ENCODE measurements around the gene FOXO3. TPM values are rescaled to one million over a fixed set of nuclear protein-coding genes. Genes with fewer than 3 reads are reported as not detected.
A peak's percentile ranks its signal among the peaks of the same experiment; 100 is the strongest.

Gene FOXO3
- total RNA-seq, 3 donors from 2014 or later (not counting 1 experiment from before 2014, with no cell fraction given) = 43.1 to 70.4 (median 51.3) TPM

DNA sequence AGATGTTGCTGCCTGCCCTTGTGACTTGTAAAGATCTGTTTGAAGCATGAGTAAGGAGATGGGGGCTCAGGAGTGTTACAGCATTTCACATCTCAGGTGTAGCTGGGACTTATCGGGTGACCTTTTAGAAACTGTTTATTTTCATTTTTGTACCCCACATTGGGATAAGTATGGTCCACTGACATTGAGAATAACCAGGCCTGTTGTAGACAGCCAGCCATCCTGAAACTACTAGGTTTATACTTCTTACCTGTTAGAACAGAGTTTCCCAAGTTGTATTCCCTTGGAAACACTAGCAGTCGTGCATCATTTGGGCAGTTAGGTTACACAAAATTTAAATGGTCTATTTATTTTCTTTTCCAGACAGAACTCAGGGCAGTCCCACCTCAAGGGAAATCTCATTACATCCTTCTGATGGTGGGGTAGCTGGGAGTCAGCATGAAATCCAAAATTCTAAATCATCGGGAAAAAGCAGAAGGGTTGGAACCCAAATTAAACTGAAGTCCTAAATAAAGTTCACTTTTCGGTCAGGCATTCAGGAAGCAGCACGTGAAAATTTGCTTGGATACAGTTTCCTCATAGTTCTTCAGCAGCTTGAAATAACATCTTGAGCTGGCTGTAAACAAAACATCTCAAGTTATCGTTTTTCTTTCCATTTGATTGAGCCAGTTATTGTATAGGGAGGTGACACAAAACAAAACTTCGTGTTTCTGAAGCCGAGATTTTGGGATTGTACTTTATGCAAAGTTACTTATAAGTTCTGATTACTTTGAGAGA, 30.5 kb downstream of the FOXO3 start:
- no peak for TF ChIP-seq CTCF (IDR thresholded peaks at IDR 0.05)
- intact Hi-C loops (cut with micrococcal nuclease) = loop anchor here (5.0 kb wide), 1 partner anchor 46 kb away; no protein-coding TSS in a partner anchor
- Histone ChIP-seq H3K9me3 (ENCODE audit: control insufficient read depth, insufficient read depth, low read length) (no peaks in the 10 kb centered on the region), H3K4me1 (ENCODE audit: control insufficient read depth, insufficient read depth, low read length) (peaks cover 33% of the 10 kb centered on the region), H3K36me3 (ENCODE audit: control insufficient read depth, insufficient read depth, low read length) (no peaks in the 10 kb centered on the region), H3K27me3 (ENCODE audit: control insufficient read depth, insufficient read depth, low read length) (no peaks in the 10 kb centered on the region), H3K27ac (ENCODE audit: low read length) (no peak overlapping the region), H3K4me3 (ENCODE audit: low read length) (no peak overlapping the region)
- no peaks in the 10 kb centered on the region for H3K9me3 Mint-ChIP-seq
- DNase-seq (no peak), ATAC-seq (no peak)
- H3K27ac Mint-ChIP-seq = peak overlapping the region; percentile 21 to 69
- no peak overlapping the region for H3K4me3 Mint-ChIP-seq
- H3K36me3 Mint-ChIP-seq = no peaks in the 10 kb centered on the region
- H3K4me1 Mint-ChIP-seq = peaks cover 83 to 93% of the 10 kb centered on the region in 2 donors
- WGBS (ENCODE audit: insufficient coverage) = 85% methylated on average over 6 of the region's 8 CpGs
- no peaks in the 10 kb centered on the region for H3K27me3 Mint-ChIP-seq (ENCODE audit: low read depth in 2 of 2)

DNA sequence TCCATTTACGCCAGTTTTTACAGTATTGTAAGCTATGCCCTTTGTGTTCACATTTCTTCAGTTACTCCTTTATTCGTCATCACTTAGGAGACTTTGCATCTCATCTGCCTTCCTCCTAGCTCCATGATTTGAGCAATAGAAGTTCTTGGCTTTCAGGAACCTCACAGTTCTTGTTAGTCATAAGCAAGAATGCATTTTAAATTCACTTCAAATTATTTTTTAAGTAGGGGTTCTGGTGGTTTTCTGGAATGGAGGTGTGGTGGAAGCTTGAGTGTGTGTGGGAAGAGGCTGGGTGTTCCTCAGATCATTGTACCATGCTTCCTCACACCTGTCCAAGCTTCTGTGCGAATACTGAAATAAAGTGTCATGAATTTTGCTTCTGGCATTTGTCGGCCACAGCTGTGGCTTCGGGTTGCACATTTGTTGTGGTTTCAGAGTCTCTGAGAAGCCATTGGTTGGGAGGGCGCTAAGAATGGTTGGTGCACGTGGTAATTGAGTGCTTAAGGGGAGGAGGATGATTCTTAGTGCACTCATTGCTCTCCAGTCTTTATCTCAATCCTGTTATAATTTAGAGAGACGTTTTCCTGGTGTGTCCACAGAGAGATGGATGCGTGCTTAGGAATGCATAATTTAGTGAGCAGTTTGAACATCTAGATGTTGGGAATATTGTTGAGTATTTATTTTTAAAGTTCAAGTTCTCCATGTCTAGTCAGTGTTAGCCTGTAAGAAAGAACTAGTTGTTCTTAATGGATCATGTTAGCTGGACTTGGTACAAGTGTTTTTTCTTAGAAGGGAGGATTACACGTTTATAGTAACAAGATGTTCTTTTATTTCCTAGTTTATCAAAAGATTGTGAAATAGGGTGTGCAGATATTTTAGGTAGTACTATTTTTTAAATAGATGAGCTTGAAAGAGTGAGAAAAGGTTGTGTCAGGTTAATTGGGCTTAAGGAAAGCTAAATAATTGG, 31.9 kb downstream of the FOXO3 start:
- intact Hi-C loops (cut with micrococcal nuclease) = loop anchor here (2.0 to 5.0 kb wide), 2 partner anchors 24 to 45 kb away; no protein-coding TSS in a partner anchor
- no peaks in the 10 kb centered on the region for H3K36me3 ChIP-seq (ENCODE audit: control insufficient read depth, insufficient read depth, low read length)
- H3K9me3 ChIP-seq (ENCODE audit: control insufficient read depth, insufficient read depth, low read length) = no peaks in the 10 kb centered on the region
- no peaks in the 10 kb centered on the region for H3K27me3 Mint-ChIP-seq (ENCODE audit: low read depth in 2 of 2)
- peak; percentile 85 to 97 (median 91) for ATAC-seq
- H3K36me3 Mint-ChIP-seq = no peaks in the 10 kb centered on the region
- peaks cover 81 to 93% of the 10 kb centered on the region in 2 donors for H3K4me1 Mint-ChIP-seq
- H3K27ac Mint-ChIP-seq = peak overlapping the region; percentile 69 to 73
- no peaks in the 10 kb centered on the region for H3K9me3 Mint-ChIP-seq
- peak; percentile 66 to 78 for DNase-seq
- peaks cover 33% of the 10 kb centered on the region for H3K4me1 ChIP-seq (ENCODE audit: control insufficient read depth, insufficient read depth, low read length)
- TF ChIP-seq CTCF (IDR thresholded peaks at IDR 0.05) = no peak
- H3K27me3 ChIP-seq (ENCODE audit: control insufficient read depth, insufficient read depth, low read length) = no peaks in the 10 kb centered on the region
- H3K4me3 ChIP-seq (ENCODE audit: low read length) = no peak overlapping the region
- 22% methylated on average over 10 of the region's 10 CpGs for WGBS (ENCODE audit: insufficient coverage)
- peak overlapping the region; percentile 71 for H3K4me3 Mint-ChIP-seq
- H3K27ac ChIP-seq (ENCODE audit: low read length) = peak overlapping the region; percentile 34

- intact Hi-C loops (cut with micrococcal nuclease) = loop anchor here (5.0 kb wide), 1 partner anchor 43 kb away; no protein-coding TSS in a partner anchor
- no peak overlapping the region for H3K27ac Mint-ChIP-seq
- H3K27me3 Mint-ChIP-seq (ENCODE audit: low read depth in 2 of 2) = no peaks in the 10 kb centered on the region
- no peaks in the 10 kb centered on the region for H3K9me3 Mint-ChIP-seq
- H3K36me3 Mint-ChIP-seq = no peaks in the 10 kb centered on the region
- peaks cover 78 to 89% of the 10 kb centered on the region in 2 donors for H3K4me1 Mint-ChIP-seq
- H3K9me3 ChIP-seq (ENCODE audit: control insufficient read depth, insufficient read depth, low read length) = no peaks in the 10 kb centered on the region
- H3K27ac ChIP-seq (ENCODE audit: low read length) = no peak overlapping the region
- H3K4me1 ChIP-seq (ENCODE audit: control insufficient read depth, insufficient read depth, low read length) = peaks cover 25% of the 10 kb centered on the region
- DNase-seq = no peak
- WGBS (ENCODE audit: insufficient coverage) = 50% methylated on average over 1 of the region's 1 CpG
- no peak overlapping the region for H3K4me3 ChIP-seq (ENCODE audit: low read length)
- no peak overlapping the region for H3K4me3 Mint-ChIP-seq
- ATAC-seq = no peak
- H3K27me3 ChIP-seq (ENCODE audit: control insufficient read depth, insufficient read depth, low read length) = no peaks in the 10 kb centered on the region
- no peaks in the 10 kb centered on the region for H3K36me3 ChIP-seq (ENCODE audit: control insufficient read depth, insufficient read depth, low read length)
- no peak for TF ChIP-seq CTCF (IDR thresholded peaks at IDR 0.05)
Observed at GRCh38 chr6:108594151-108594550, 33.4 kb downstream of the FOXO3 start.
